WI38 (cell line): ENCODE data around the gene CPZ.

ENCODE experiments used
- H3K4me3 ChIP-seq: 2 replicates; pipeline ENCODE4 v1.5.1; 2011; ENCODE audit warnings: low read depth, mild to moderate bottlenecking, control low read depth, low read length
- CTCF ChIP-seq: IDR thresholded peaks from 2 replicates; pipeline ENCODE4 v1.5.1; 2012; ENCODE audit warnings: low read depth, mild to moderate bottlenecking, control low read depth, low read length

Gene CPZ

GRCh38 chr4:8597791-8598190, 5.2 kb downstream of the CPZ start:
- no peak overlapping the region for H3K4me3 ChIP-seq
- TF ChIP-seq CTCF: no peak

- TF ChIP-seq CTCF: no peak
- H3K4me3 ChIP-seq: no peak overlapping the region
These were observed 6.0 kb downstream of the CPZ start for GRCh38 chr4:8598391-8599090.

GRCh38 chr4:8599091-8599460, 6.5 kb downstream of the CPZ start:
- TF ChIP-seq CTCF: no peak
- no peak overlapping the region for H3K4me3 ChIP-seq

GRCh38 chr4:8599657-8600056, 7.1 kb downstream of the CPZ start:
- no peak overlapping the region for H3K4me3 ChIP-seq
- no peak for TF ChIP-seq CTCF

- no peak for TF ChIP-seq CTCF
- H3K4me3 ChIP-seq: no peak overlapping the region
These were observed 7.7 kb downstream of the CPZ start for GRCh38 chr4:8600266-8600665.

- no peak for TF ChIP-seq CTCF
- no peak overlapping the region for H3K4me3 ChIP-seq
These were observed 8.1 kb downstream of the CPZ start for GRCh38 chr4:8600686-8601085.

- no peak for TF ChIP-seq CTCF
- no peak overlapping the region for H3K4me3 ChIP-seq
These were observed 8.5 kb downstream of the CPZ start for GRCh38 chr4:8601086-8601485.
